AG10803 (cell line): ENCODE data around the gene KANK4.
"Not testable (repeated sequence)": the region's sequence is repeated elsewhere in the genome, so short reads cannot be mapped to it uniquely, and the experiment has no call there.

Experiments
- DNase-seq: peaks from one replicate; pipeline ENCODE4 v3.0.0; 2010; ENCODE audit warnings: low read depth
- H3K4me3 ChIP-seq: 2 replicates; pipeline ENCODE4 v1.5.1; 2011; ENCODE audit warnings: mild to moderate bottlenecking, low read length, control low read depth
- CTCF ChIP-seq: conservative IDR thresholded peaks from 2 replicates; pipeline ENCODE4 v1.5.1; 2011; ENCODE audit warnings: mild to moderate bottlenecking, low read length, control low read depth, inconsistent platforms

Gene KANK4

GRCh38 chr1:62247391-62248168, 71.7 kb downstream of the KANK4 start:
- no peak overlapping the region for H3K4me3 ChIP-seq
- no peak for TF ChIP-seq CTCF
- no peak for DNase-seq

- TF ChIP-seq CTCF: no peak
- DNase-seq: no peak
- no peak overlapping the region for H3K4me3 ChIP-seq
These were observed 74.0 kb downstream of the KANK4 start for GRCh38 chr1:62245201-62245600.

GRCh38 chr1:62244380-62244779, 74.9 kb downstream of the KANK4 start:
- DNase-seq, H3K4me3 ChIP-seq: not testable (repeated sequence)

DNA sequence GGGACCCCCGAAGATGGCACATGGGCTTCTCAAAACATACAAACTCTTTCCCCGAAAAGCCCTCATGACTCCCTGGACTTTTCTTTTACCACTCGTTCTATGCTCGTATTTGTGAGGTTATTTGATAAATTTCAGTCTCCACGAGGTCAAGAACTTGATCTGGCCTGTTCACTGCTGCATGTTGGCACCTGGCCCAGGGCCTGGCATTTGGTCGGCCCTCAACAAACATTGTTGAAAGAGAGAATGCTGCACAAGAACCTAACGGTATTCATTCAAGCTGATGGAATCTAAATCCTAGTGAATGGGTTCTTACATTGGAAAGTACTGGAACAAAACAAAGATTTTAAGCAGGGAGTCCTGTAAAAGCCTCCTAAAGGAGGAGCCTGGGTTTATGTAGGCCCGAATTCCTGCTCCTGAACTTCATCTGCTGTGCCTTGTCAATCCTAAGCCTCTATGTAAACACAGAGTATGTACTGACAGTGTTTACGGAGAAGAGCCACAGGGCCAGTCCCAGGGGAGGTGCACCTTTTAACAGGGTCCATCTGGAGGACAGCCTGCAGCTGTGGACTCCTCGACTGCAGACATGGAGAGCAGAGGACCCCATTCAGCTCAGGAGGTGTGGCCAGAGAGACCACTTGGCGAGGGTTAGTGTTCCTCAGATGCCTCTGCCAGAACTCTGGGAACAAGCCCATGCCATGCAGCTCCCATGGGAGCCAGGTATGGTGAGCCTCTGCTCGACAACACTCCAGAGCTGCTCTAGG, 77.7 kb downstream of the KANK4 start:
- no peak for DNase-seq
- H3K4me3 ChIP-seq: no peak overlapping the region
- no peak for TF ChIP-seq CTCF

GRCh38 chr1:62240651-62241370, 78.4 kb downstream of the KANK4 start:
- H3K4me3 ChIP-seq: no peak overlapping the region
- TF ChIP-seq CTCF: no peak
- no peak for DNase-seq

DNA sequence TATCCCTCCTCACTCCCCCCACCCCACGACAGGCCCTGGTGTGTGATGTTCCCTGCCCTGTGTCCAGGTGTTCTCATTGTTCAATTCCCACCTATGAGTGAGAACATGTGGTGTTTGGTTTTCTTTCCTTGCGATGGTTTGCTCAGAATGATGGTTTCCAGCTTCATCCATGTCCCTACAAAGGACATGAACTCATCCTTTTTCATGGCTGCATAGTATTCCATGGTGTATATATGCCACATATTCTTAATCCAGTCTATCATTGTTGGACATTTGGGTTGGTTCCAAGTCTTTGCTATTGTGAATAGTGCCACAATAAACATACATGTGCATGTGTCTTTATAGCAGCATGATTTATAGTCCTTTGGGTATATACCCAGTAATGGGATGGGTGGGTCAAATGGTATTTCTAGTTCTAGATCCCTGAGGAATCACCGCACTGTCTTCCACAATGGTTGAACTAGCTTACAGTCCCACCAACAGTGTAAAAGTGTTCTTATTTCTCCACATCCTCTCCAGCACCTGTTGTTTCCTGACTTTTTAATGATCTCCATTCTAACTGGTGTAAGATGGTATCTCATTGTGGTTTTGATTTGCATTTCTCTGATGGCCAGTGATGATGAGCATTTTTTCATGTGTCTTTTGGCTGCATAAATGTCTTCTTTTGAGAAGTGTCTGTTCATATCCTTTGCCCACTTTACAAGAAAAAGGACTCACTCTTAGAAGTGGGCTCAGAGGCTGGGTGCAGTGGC, 79.4 kb downstream of the KANK4 start:
- not testable (repeated sequence) for DNase-seq, H3K4me3 ChIP-seq

- H3K4me3 ChIP-seq: no peak overlapping the region
- no peak for TF ChIP-seq CTCF
- DNase-seq: no peak
These were observed 80.7 kb downstream of the KANK4 start for GRCh38 chr1:62238507-62238906.
